ENCODE data around the gene NBEAL1.
A peak's percentile ranks its signal among the peaks of the same experiment; 100 is the strongest.
"Not testable (repeated sequence)": the region's sequence is repeated elsewhere in the genome, so short reads cannot be mapped to it uniquely, and the experiment has no call there.

The NBEAL1 gene

DNA sequence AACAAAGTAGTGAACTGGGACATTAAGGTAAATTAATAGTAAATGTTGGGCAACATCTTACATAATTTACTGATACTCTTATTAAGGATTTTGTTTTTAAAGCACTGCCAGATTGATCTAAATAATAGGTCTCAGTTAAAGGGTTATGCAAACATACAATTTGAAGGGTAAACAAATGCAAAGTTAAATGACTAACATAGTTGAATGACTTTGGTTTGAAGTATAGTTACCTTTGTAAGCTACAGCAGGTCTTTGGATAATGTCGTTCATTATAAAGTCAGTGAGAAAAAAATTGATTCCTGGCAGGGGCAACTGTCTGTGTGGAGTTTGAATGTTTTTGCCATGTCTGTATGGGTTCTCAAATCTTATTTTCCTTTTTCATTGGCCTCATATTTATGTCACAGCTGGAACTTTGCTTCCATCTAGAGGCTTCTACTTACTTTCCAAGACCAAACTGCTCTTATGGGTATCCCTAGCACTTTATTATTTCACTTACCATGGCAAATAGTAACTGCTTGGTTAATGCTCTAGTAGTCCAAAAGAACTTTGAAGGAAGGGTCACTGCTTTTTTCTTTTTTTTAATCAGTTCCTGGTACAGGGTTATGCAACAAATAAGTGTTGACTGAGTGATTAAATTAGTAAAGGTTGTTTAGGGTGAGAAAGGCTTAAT, 107.8 kb downstream of the NBEAL1 start:
- DNase-seq = peak; percentile 11

GRCh38 chr2:203126996-203127395, 112.3 kb downstream of the NBEAL1 start:
- DNase-seq = no peak

DNA sequence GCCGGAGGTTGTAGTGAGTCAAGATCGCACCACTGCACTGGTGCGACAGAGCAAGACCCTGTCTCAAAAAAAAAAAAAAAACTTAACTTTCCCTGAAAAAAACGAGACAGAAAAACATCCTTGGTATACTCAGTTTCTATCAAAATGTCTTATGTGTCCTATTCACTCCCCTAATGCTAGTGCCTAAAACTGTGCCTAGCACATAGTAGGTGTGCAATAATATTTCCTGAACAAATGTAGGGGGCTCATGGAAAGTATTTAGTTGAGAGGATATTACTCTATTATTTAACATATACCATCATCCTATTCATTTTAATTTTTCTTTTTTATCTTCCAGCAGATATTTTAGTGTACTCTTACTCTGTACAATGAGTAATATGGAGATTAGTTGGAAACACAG, 120.4 kb downstream of the NBEAL1 start:
- no peak for DNase-seq

DNA sequence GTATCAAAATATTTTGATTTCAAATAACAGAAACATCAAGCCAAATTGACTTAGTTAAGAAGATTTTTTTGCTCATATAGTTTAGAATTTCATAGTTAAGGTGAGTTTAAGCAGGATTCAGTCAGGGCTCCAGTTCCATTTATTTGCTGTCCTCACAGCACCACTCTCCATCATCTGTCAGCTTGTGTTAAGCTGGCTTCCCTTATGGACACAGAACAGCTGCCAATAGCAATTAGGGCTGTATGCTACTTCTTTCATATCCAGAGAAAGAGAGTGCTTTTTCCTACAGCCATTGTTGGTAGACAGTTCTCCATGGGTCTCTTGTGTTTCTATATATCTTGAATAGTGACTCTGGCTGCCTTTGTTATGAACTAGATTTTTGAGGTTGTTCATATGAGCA, 128.7 kb downstream of the NBEAL1 start:
- DNase-seq = no peak

GRCh38 chr2:203149194-203149593, 134.5 kb downstream of the NBEAL1 start:
- DNase-seq = no peak

- no peak for DNase-seq
Observed at GRCh38 chr2:203155406-203155805, 140.7 kb downstream of the NBEAL1 start.

DNA sequence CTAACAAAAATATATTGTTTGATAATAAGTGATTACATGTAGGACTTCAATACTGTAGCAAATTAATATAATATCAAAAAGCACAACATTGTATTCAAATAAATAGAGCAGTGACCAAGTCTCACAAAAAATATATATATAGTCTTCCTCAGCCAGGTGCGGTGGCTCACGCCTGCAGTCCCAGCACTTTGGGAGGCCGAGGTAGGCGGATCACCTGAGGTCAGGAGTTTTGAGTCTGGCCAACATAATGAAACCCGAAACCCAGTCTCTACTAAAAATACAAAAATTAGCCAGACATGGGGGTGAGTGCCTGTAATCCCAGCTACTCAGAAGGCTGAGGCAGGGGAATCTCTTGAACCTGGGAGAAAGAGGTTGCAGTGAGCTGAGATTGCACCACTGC, 148.0 kb downstream of the NBEAL1 start:
- DNase-seq = not testable (repeated sequence)

DNA sequence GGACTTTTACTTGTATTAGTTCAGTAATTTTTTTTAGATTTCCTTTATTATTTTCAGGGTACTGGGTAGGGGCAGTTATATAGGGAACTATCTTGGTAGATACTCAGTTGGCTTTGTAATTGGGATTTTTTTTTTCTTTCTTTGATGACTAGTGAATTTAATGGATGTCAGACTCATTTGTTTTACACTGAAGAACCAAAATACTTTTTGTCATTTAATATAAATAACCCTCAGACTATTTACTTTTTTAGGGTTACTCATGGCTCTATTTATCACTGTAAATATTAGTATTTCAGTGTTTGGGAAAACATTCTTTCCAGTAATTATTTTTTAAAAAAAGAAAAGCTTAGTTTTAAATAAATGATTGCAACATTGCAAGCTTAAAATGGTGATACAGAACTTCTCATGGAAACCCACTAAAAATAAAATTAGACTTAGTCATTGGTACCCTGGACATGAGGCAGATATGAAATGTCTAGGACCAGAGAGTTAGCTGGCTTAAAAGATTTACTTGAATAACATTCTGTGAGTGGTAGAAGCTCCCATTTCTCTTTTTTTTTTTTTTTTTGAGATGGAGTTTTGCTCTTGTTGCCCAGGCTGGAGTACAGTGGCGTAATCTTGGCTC, 149.7 kb downstream of the NBEAL1 start:
- no peak for DNase-seq

DNA sequence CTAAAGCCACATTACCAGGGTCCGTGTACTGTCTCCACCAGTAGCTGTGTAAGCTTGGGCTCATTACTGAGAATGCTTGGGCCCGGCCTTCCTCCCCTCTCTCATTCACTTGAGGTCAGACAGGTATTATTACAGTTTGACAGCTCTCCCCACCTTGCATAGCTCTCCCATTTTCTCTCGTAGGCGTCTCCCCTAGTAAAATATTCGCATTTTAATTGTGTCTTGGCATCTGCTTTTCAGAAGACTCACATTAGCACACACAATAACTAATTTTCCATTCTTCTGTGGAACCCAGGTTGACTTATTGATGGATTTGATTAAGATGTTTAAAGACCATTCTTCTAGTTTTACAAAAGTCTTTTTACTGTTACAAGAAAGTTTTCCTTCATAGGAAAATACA, 153.1 kb downstream of the NBEAL1 start:
- no peak for DNase-seq

DNA sequence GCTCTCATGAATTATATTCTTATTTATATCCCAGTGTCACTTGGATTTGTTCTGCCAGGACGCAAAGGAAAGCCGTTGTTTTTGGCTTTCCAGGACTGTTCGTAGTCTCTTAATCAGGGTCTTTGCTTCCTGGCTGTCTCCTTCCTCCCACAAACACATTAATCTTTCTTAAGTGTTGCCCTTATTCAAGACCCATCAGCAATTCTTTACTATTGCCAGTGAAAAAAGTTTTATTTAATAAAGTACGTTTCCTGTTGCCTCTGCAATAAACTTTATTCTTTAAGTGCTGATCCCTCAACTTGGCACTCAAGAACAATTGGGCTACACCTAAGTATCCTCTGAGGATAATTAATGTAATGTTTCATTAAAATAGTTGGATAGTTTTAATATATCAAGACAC, 155.8 kb downstream of the NBEAL1 start:
- DNase-seq = no peak

- no peak for DNase-seq
Observed at GRCh38 chr2:203175371-203175770, 160.7 kb downstream of the NBEAL1 start.

- DNase-seq = peak; percentile 47
Observed at GRCh38 chr2:203177361-203177760, 162.7 kb downstream of the NBEAL1 start.

DNA sequence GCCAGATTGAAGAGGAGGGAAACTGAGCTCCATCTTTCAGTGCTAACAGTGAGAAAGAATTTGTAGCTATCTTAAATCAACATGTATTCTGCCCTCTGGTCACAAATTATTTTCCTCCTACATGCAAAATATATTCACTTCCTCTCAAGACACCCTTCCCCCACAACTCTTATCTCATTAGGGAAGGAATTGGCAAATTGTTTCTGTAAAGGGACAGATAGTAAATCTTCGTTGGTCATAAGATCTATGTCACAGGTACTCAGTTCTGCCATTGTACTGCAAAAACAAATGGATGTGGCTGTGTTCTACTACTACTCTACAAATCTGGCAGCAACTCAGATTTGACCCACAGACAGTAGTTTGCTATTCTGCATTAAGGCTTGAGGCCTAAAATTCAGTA, 171.2 kb downstream of the NBEAL1 start:
- no peak for DNase-seq

- DNase-seq = not testable (repeated sequence)
Observed at GRCh38 chr2:203190547-203190946, 175.9 kb downstream of the NBEAL1 start.

- not testable (repeated sequence) for DNase-seq
Observed at GRCh38 chr2:203191026-203191425, 176.4 kb downstream of the NBEAL1 start.

DNA sequence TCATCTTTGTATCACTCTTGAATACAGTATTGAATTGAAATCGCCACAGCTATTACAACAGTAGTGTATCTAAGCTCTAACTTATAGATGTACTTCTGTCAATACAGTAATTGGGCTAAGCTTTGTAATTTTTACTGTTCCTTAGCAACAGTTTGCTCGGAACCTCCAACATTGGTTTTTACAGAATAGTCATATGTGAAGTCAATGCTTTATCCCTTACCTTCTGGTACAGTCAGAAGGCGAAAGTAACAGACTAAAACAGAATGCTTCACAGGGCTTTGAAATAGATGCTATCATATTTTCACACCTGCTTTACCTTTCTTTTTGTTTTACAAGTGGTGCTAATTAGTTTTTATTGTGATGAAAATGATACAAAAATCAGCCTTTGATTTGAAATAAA, 177.3 kb downstream of the NBEAL1 start:
- DNase-seq = no peak

DNA sequence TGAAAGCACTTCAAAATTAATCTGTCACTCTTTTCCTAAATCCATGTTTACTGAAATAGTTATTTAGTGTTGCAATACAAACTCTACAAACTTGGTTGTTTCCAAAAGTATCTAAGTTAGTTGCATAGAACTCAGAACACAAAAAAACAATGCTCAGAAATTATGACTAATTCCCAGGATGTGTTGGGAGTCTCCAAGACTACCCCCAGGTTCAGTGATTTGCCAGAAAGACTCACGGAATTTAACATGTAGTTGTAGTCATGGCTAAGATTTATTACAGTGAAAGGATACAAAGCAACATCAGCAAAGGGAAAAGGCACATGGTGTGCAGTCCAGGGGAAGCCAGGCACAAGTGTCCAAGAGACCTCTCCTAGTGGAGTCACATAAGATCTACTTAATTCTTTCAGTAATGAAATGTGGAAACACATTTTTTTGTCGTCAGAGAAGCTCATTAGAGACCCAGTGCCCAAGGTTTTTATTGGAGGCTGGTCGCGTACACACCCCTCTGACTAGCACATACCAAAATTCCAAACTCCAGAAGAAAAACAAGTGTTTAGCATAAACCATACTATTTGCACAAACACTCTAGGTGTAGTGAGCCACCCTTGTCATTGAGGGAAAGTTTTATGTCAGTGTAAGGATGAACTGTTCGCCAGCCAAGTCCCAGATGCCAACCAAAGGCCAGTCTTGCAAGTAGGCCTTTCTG, 180.8 kb downstream of the NBEAL1 start:
- DNase-seq = no peak

- no peak for DNase-seq
Observed at GRCh38 chr2:203200866-203201265, 186.2 kb downstream of the NBEAL1 start.

DNA sequence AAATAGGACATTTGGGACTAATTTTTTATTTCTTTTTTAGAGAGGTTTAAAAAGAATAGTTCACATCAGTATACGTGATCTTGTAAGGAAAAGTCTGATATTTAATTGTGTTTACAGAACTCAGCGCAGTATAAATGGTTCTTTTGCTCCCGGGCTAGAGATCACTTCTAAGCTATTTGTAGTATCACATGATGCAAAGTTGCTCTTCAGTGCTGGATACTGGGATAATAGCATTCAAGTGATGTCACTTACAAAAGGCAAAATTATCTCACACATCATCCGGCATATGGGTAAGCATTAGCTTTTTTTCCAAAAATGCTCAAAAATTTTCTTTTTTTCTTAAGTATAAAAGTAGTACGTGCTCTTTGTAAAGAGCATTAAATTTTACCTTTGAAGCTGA, 186.8 kb downstream of the NBEAL1 start:
- DNase-seq = no peak

- no peak for DNase-seq
Observed at GRCh38 chr2:203209538-203209937, 194.9 kb downstream of the NBEAL1 start.

DNA sequence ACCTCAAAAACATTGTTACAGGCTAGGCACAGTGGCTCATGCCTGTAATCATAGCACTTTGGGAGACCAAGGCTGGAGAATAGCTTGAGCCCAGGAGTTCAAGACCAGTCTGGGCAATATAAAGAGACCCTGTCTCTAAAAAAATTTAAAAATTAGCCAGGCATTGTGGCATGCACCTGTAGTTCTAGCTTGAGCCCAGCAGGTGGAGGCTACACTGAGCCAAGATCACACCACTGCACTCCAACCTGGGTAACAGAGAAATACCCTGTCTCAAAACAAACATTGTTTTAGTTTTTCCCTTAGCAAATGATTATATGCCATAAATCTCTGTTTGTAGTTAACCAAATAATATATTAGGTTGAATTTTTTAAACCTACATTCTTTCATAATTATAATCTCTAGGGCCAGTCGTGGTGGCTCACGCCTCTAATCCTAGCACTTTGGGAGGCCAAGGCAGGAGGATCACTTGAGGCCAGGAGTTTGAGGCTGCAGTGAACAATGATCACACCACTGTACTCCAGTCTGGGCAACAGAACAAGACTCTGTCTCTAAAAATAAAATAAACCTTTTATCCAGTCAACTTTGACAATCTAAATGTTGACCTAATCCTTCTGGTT, 210.9 kb downstream of the NBEAL1 start:
- no peak for DNase-seq

- DNase-seq = not testable (repeated sequence)
Observed at GRCh38 chr2:203229674-203230073, 215.0 kb downstream of the NBEAL1 start.

DNA sequence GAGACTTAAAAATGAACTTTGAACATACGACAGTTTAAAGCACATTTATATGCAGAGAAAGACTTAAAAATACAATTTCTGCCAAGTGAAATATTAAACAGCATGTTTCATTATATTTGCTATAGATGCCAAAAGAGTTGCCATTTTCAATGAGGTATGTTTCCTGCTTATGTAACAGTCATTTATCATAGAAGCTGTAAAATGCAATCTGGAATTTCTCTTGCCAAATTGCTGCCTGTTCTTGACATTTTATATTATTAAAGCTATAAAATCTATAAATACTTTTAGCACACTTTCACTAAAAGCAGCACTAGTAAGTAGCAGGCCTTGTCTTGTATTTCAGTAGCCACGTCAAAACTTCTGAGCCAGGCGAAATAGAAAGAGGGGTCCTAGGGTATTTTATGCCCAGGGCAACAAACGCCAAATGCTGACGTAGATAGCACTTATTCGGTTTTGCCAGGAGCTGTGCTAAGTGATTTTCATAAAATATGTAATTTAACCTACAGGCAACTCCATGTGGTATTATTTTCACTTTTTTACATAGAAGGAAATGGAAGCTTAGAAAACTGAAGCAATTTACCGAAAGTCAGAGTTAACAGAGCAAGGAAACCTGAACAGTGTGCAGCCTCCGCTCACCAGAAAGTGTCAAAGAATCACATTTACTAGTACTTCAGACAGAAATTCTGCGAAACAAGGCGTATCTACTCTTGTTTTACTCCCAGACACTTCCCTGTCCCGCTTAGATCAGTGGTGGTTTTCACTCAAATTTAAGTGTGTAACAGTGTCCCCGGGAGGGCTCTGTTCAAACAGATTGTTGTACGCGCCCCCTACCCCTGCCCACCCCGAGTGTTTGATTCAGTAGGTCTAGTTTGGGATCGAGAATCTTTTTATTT, 222.9 kb downstream of the NBEAL1 start:
- DNase-seq = no peak

Data from NCI-H526 treated with DMSO at 0.1 percent for 48 hours (cell line).